ENCODE measurements around the gene POPDC3.

POPDC3 gene

DNA sequence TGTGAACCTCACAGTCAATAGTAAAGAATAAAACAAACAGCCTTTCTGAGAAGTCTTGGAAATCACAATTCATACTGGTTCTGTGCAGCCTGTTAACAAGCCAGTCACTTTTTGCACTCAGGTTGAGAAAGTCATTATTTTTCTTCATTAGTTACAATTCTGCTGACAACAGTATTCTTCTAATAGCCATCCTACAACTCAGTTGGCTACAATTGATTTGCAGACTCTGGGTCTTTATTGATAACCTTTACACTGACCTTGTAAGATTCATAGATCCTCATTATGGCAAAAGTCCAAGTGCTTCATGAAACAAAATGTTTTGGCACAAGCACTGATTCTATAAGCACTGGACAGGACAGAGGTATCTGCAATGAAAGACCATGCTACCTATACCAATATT, 34.9 kb upstream of the POPDC3 start:
- no peak overlapping the region for H4K8ac ChIP-seq (ENCODE audit: low read length)
- H3K4me2 ChIP-seq (ENCODE audit: low read length, poor library complexity, severe bottlenecking) = no peak overlapping the region
- no peak overlapping the region for H3K4me3 ChIP-seq (ENCODE audit: insufficient read depth in 1 of 2, low read depth in 1 of 2, low read length in 2 of 2)
- no peak overlapping the region for H4K91ac ChIP-seq (ENCODE audit: low read length)
- H2BK5ac ChIP-seq (ENCODE audit: low read depth, low read length, poor library complexity, severe bottlenecking) = no peak overlapping the region
- no peak overlapping the region for H3K23ac ChIP-seq (ENCODE audit: low read length in 2 of 2)
- H3K79me1 ChIP-seq (replicated peaks; ENCODE audit: low read length, poor library complexity, severe bottlenecking) = no peaks in the 10 kb centered on the region
- no peak overlapping the region for H3K27ac ChIP-seq (ENCODE audit: low read length, poor library complexity, severe bottlenecking)
- no peak overlapping the region for H2BK12ac ChIP-seq (ENCODE audit: low read length in 2 of 2)
- no peaks in the 10 kb centered on the region for H3K9me3 ChIP-seq (ENCODE audit: control insufficient read depth, low read length)
- H2AK5ac ChIP-seq (ENCODE audit: low read length, severe bottlenecking) = no peak overlapping the region
- H3K4me1 ChIP-seq (ENCODE audit: control insufficient read depth, insufficient read depth, low read depth, low read length) = no peaks in the 10 kb centered on the region
- no peak overlapping the region for H3K9ac ChIP-seq (ENCODE audit: low read length)
- H3K27me3 ChIP-seq (ENCODE audit: control insufficient read depth in 1 of 2, insufficient read depth in 1 of 2, low read length in 2 of 2) = no peaks in the 10 kb centered on the region
- no peaks in the 10 kb centered on the region for H3K36me3 ChIP-seq (ENCODE audit: control insufficient read depth in 1 of 2, insufficient read depth in 2 of 2, low read depth in 1 of 2, low read length in 2 of 2)
- no peak overlapping the region for H3K14ac ChIP-seq (ENCODE audit: low read length in 2 of 2)
- H3K18ac ChIP-seq (ENCODE audit: low read depth in 1 of 2, low read length in 2 of 2) = no peak overlapping the region
- no peak overlapping the region for H2BK15ac ChIP-seq (ENCODE audit: low read depth, poor library complexity, severe bottlenecking)
- no peak overlapping the region for H2BK120ac ChIP-seq (ENCODE audit: low read depth, low read length)
- DNase-seq = no peak
- no peak overlapping the region for H2AFZ ChIP-seq (ENCODE audit: low read depth, low read length)
- H3K4ac ChIP-seq (ENCODE audit: low read depth in 1 of 2, low read length in 2 of 2) = no peak overlapping the region

DNA sequence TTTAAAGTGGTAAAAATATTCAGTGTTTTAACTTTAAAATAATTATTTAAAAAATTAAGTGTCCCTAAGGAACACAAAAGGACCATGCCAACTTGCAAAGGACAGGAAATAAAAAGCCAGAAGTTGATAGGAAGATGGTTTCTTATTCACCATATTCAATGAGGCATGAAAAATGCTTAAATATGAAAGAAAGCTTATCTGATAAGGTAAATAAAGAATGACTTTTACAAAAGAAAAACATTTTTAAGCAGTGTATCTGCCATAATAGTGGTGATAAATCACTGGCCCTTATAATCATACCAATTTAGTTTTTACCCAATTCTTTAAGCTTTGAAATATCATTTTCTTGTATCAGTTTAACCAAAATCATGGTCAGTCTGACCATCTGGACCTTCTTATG, 33.5 kb upstream of the POPDC3 start:
- H2AK5ac ChIP-seq (ENCODE audit: low read length, severe bottlenecking) = no peak overlapping the region
- no peak overlapping the region for H2BK120ac ChIP-seq (ENCODE audit: low read depth, low read length)
- H3K4ac ChIP-seq (ENCODE audit: low read depth in 1 of 2, low read length in 2 of 2) = no peak overlapping the region
- no peak overlapping the region for H2BK15ac ChIP-seq (ENCODE audit: low read depth, poor library complexity, severe bottlenecking)
- H3K9me3 ChIP-seq (ENCODE audit: control insufficient read depth, low read length) = no peaks in the 10 kb centered on the region
- no peaks in the 10 kb centered on the region for H3K79me1 ChIP-seq (replicated peaks; ENCODE audit: low read length, poor library complexity, severe bottlenecking)
- H3K9ac ChIP-seq (ENCODE audit: low read length) = no peak overlapping the region
- no peak overlapping the region for H3K4me2 ChIP-seq (ENCODE audit: low read length, poor library complexity, severe bottlenecking)
- H3K27me3 ChIP-seq (ENCODE audit: control insufficient read depth in 1 of 2, insufficient read depth in 1 of 2, low read length in 2 of 2) = no peaks in the 10 kb centered on the region
- DNase-seq = no peak
- H3K27ac ChIP-seq (ENCODE audit: low read length, poor library complexity, severe bottlenecking) = no peak overlapping the region
- H4K8ac ChIP-seq (ENCODE audit: low read length) = no peak overlapping the region
- H3K23ac ChIP-seq (ENCODE audit: low read length in 2 of 2) = no peak overlapping the region
- H3K36me3 ChIP-seq (ENCODE audit: control insufficient read depth in 1 of 2, insufficient read depth in 2 of 2, low read depth in 1 of 2, low read length in 2 of 2) = no peaks in the 10 kb centered on the region
- H2AFZ ChIP-seq (ENCODE audit: low read depth, low read length) = no peak overlapping the region
- H4K91ac ChIP-seq (ENCODE audit: low read length) = no peak overlapping the region
- no peak overlapping the region for H2BK12ac ChIP-seq (ENCODE audit: low read length in 2 of 2)
- no peak overlapping the region for H3K14ac ChIP-seq (ENCODE audit: low read length in 2 of 2)
- H3K4me1 ChIP-seq (ENCODE audit: control insufficient read depth, insufficient read depth, low read depth, low read length) = no peaks in the 10 kb centered on the region
- H3K4me3 ChIP-seq (ENCODE audit: insufficient read depth in 1 of 2, low read depth in 1 of 2, low read length in 2 of 2) = no peak overlapping the region
- no peak overlapping the region for H3K18ac ChIP-seq (ENCODE audit: low read depth in 1 of 2, low read length in 2 of 2)
- no peak overlapping the region for H2BK5ac ChIP-seq (ENCODE audit: low read depth, low read length, poor library complexity, severe bottlenecking)

DNA sequence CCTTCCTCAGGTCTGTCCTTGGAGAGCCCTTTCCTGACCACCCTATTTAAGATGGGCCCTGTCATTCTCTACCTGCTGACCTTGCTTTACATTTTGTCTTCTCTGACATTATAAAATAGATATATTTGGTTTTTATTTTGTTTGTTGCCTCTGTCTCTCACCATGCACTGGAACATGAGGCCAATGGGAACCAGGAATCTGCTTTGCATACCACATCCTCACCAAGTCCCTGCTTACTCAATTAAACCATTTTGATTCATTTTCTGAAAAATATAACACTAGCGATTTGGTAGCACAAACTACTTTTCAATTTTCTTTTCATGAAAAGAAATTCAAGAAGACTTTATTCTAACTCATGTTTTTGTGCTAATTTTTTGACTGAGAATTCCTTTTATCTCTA, 32.8 kb upstream of the POPDC3 start:
- H2BK12ac ChIP-seq (ENCODE audit: low read length in 2 of 2) = no peak overlapping the region
- no peak overlapping the region for H2BK15ac ChIP-seq (ENCODE audit: low read depth, poor library complexity, severe bottlenecking)
- no peak overlapping the region for H2BK5ac ChIP-seq (ENCODE audit: low read depth, low read length, poor library complexity, severe bottlenecking)
- no peak overlapping the region for H3K4me2 ChIP-seq (ENCODE audit: low read length, poor library complexity, severe bottlenecking)
- no peak overlapping the region for H3K4me3 ChIP-seq (ENCODE audit: insufficient read depth in 1 of 2, low read depth in 1 of 2, low read length in 2 of 2)
- no peaks in the 10 kb centered on the region for H3K9me3 ChIP-seq (ENCODE audit: control insufficient read depth, low read length)
- no peak overlapping the region for H4K91ac ChIP-seq (ENCODE audit: low read length)
- H3K79me1 ChIP-seq (replicated peaks; ENCODE audit: low read length, poor library complexity, severe bottlenecking) = no peaks in the 10 kb centered on the region
- no peak overlapping the region for H3K14ac ChIP-seq (ENCODE audit: low read length in 2 of 2)
- no peak overlapping the region for H2AK5ac ChIP-seq (ENCODE audit: low read length, severe bottlenecking)
- no peak overlapping the region for H2BK120ac ChIP-seq (ENCODE audit: low read depth, low read length)
- no peaks in the 10 kb centered on the region for H3K36me3 ChIP-seq (ENCODE audit: control insufficient read depth in 1 of 2, insufficient read depth in 2 of 2, low read depth in 1 of 2, low read length in 2 of 2)
- no peaks in the 10 kb centered on the region for H3K4me1 ChIP-seq (ENCODE audit: control insufficient read depth, insufficient read depth, low read depth, low read length)
- WGBS = no CpG with 5 or more reads among the region's 1 CpG
- H3K27me3 ChIP-seq (ENCODE audit: control insufficient read depth in 1 of 2, insufficient read depth in 1 of 2, low read length in 2 of 2) = no peaks in the 10 kb centered on the region
- H4K8ac ChIP-seq (ENCODE audit: low read length) = no peak overlapping the region
- H3K4ac ChIP-seq (ENCODE audit: low read depth in 1 of 2, low read length in 2 of 2) = peak overlapping the region in 1 of 2 experiments; percentile 9
- H3K18ac ChIP-seq (ENCODE audit: low read depth in 1 of 2, low read length in 2 of 2) = no peak overlapping the region
- no peak overlapping the region for H3K27ac ChIP-seq (ENCODE audit: low read length, poor library complexity, severe bottlenecking)
- no peak overlapping the region for H3K23ac ChIP-seq (ENCODE audit: low read length in 2 of 2)
- H2AFZ ChIP-seq (ENCODE audit: low read depth, low read length) = no peak overlapping the region
- no peak for DNase-seq
- H3K9ac ChIP-seq (ENCODE audit: low read length) = no peak overlapping the region

- Histone ChIP-seq H3K27me3 (ENCODE audit: control insufficient read depth in 1 of 2, insufficient read depth in 1 of 2, low read length in 2 of 2) (no peaks in the 10 kb centered on the region), H3K4ac (ENCODE audit: low read depth in 1 of 2, low read length in 2 of 2) (no peak overlapping the region), H3K23ac (ENCODE audit: low read length in 2 of 2) (no peak overlapping the region), H3K79me1 (replicated peaks; ENCODE audit: low read length, poor library complexity, severe bottlenecking) (no peaks in the 10 kb centered on the region), H2AFZ (ENCODE audit: low read depth, low read length) (no peak overlapping the region), H2BK12ac (ENCODE audit: low read length in 2 of 2) (no peak overlapping the region), H3K9me3 (ENCODE audit: control insufficient read depth, low read length) (no peaks in the 10 kb centered on the region), H3K18ac (ENCODE audit: low read depth in 1 of 2, low read length in 2 of 2) (no peak overlapping the region), H3K9ac (ENCODE audit: low read length) (no peak overlapping the region), H2AK5ac (ENCODE audit: low read length, severe bottlenecking) (no peak overlapping the region), H3K36me3 (ENCODE audit: control insufficient read depth in 1 of 2, insufficient read depth in 2 of 2, low read depth in 1 of 2, low read length in 2 of 2) (no peaks in the 10 kb centered on the region), H3K4me3 (ENCODE audit: insufficient read depth in 1 of 2, low read depth in 1 of 2, low read length in 2 of 2) (no peak overlapping the region), H3K4me2 (ENCODE audit: low read length, poor library complexity, severe bottlenecking) (no peak overlapping the region), H2BK120ac (ENCODE audit: low read depth, low read length) (peak overlapping the region; percentile 7), H4K91ac (ENCODE audit: low read length) (no peak overlapping the region), H4K8ac (ENCODE audit: low read length) (no peak overlapping the region), H3K14ac (ENCODE audit: low read length in 2 of 2) (no peak overlapping the region), H2BK5ac (ENCODE audit: low read depth, low read length, poor library complexity, severe bottlenecking) (no peak overlapping the region), H2BK15ac (ENCODE audit: low read depth, poor library complexity, severe bottlenecking) (no peak overlapping the region), H3K4me1 (ENCODE audit: control insufficient read depth, insufficient read depth, low read depth, low read length) (no peaks in the 10 kb centered on the region), H3K27ac (ENCODE audit: low read length, poor library complexity, severe bottlenecking) (no peak overlapping the region)
- DNase-seq = no peak
- WGBS = no CpG with 5 or more reads among the region's 3 CpGs
Observed at GRCh38 chr6:105211831-105212230, 32.0 kb upstream of the POPDC3 start.
